HepG2 (cell line): ENCODE results near the gene CAPN10. TPM values are rescaled to one million over a fixed set of nuclear protein-coding genes. Genes with fewer than 3 reads are reported as not detected.

Experiments
- ATAC-seq: fragments of 200-7000 bp; cut with Tn5 transposase; 3 replicates; pipeline ENCODE4 v1.9.1; 2020; ENCODE audit warnings: mild to moderate bottlenecking, moderate library complexity
- BruUV-seq: library from RNA; stranded (reverse); fragments of 400-500 nt; replicated peaks from 2 replicates; lab custom pipeline; 2021; lab: Mats Ljungman, UMichigan
- CTCF ChIA-PET: fragments of 300-600 bp; formaldehyde crosslinking; extraction: SDS; loops from one replicate; lab custom pipeline; 2021; ENCODE audit warnings: low total read pairs, inconsistent platforms, low intra/inter-chr PET ratio; lab: Yijun Ruan, JAX
- POLR2A ChIA-PET: fragments of 350-600 bp; sonication (Branson Sonifier 250); formaldehyde crosslinking; loops from one replicate; lab custom pipeline; 2020; ENCODE audit warnings: antibody characterized with exemption, inconsistent platforms; lab: Yijun Ruan, JAX
- DNase-seq: peaks from one replicate; pipeline ENCODE4 v3.0.0-alpha.2; 2015; ENCODE audit warnings: low spot score
- FAIRE-seq: peaks from 3 replicates; lab custom pipeline; 2011; peaks lifted over from hg19 to GRCh38; lab: Jason Lieb, UNC
- H2AFZ ChIP-seq: one replicate; pipeline ENCODE4 v1.6.1; 2011; ENCODE audit warnings: low read length, inconsistent platforms
- H3K27ac ChIP-seq: fragments of 300-600 bp; 3 replicates; pipeline ENCODE4 v1.8.0; 2011; ENCODE audit warnings: mixed run types, mild to moderate bottlenecking, mixed read lengths, low read length, inconsistent platforms; ENCODE audit not compliant: insufficient read depth; ENCODE audit errors: extremely low read length
- H3K27me3 ChIP-seq, 2 experiments: fragments of 200-600 bp in 1 of 2; 2 replicates in 1 of 2; 3 replicates in 1 of 2; pipeline versions ENCODE4 v1.6.0 to v1.8.0; 2011; ENCODE audit warnings: low read length in 2 of 2, mild to moderate bottlenecking in 2 of 2, moderate library complexity in 2 of 2, inconsistent platforms in 1 of 2; ENCODE audit not compliant: insufficient read depth in 2 of 2, control insufficient read depth in 1 of 2
- H3K36me3 ChIP-seq, 2 experiments: fragments of 200-600 bp in 1 of 2; replicated peaks in 1 of 2; 2 replicates in 1 of 2; 3 replicates in 1 of 2; pipeline versions ENCODE4 v1.5.1 to v1.8.0; 2011; ENCODE audit warnings: low read length in 2 of 2, inconsistent platforms in 1 of 2; ENCODE audit not compliant: insufficient read depth in 2 of 2, control insufficient read depth in 1 of 2
- H3K4me1 ChIP-seq: 2 replicates; pipeline ENCODE4 v1.5.1; 2012; ENCODE audit warnings: low read length, inconsistent platforms; ENCODE audit not compliant: insufficient read depth
- H3K4me2 ChIP-seq: 2 replicates; pipeline ENCODE4 v1.6.0; 2011; ENCODE audit warnings: low read depth, low read length, inconsistent platforms
- H3K4me3 ChIP-seq, 3 experiments: fragments of 200-600 bp in 1 of 3; sonication (generic), shearing (Covaris generic) in 1 of 3; replicated peaks in 1 of 3; 2 replicates each; pipeline ENCODE4 v1.5.1; 2011 to 2016; ENCODE audit warnings: low read length in 3 of 3, inconsistent platforms in 2 of 3, low read depth in 2 of 3, mild to moderate bottlenecking in 2 of 3, control low read depth in 1 of 3, mixed read lengths in 1 of 3; ENCODE audit not compliant: insufficient read depth in 1 of 3
- H3K79me2 ChIP-seq: one replicate; pipeline ENCODE4 v1.6.1; 2011; ENCODE audit warnings: low read length, inconsistent platforms; ENCODE audit not compliant: insufficient read depth
- H3K9ac ChIP-seq: 2 replicates; pipeline ENCODE4 v1.6.0; 2011; ENCODE audit warnings: mild to moderate bottlenecking, low read depth, low read length, inconsistent platforms; ENCODE audit not compliant: insufficient read depth
- H3K9me3 ChIP-seq: 2 replicates; pipeline ENCODE4 v1.5.1; 2012; ENCODE audit warnings: mild to moderate bottlenecking, low read length
- H4K20me1 ChIP-seq: 2 replicates; pipeline ENCODE4 v1.6.0; 2011; ENCODE audit warnings: inconsistent platforms, mild to moderate bottlenecking, low read length, moderate library complexity; ENCODE audit not compliant: insufficient read depth
- EZH2 ChIP-seq: conservative IDR thresholded peaks from 2 replicates; pipeline ENCODE4 v1.6.1; 2012; ENCODE audit warnings: mild to moderate bottlenecking, low read depth, low read length, moderate library complexity
- NONO ChIP-seq, 2 experiments: fragments of 450-650 bp in 1 of 2; sonication (generic) in 1 of 2; formaldehyde crosslinking in 1 of 2; IDR thresholded peaks in 1 of 2; conservative IDR thresholded peaks in 1 of 2; 2 replicates each; pipeline versions ENCODE4 v1.6.1 to v1.8.0; 2017 to 2022; ENCODE audit warnings: mild to moderate bottlenecking in 1 of 2, missing genetic modification reagents in 1 of 2, moderate library complexity in 1 of 2
- TBX3 ChIP-seq: fragments of 450-650 bp; IDR thresholded peaks from 2 replicates; pipeline ENCODE4 v1.6.1; 2017; ENCODE audit warnings: antibody characterized with exemption, mild to moderate bottlenecking, inconsistent platforms, borderline replicate concordance
- TEAD2 ChIP-seq: sonication (generic); formaldehyde crosslinking; IDR thresholded peaks from 2 replicates; pipeline ENCODE4 v1.9.0; 2021; ENCODE audit warnings: missing genetic modification reagents
- THAP11 ChIP-seq: IDR thresholded peaks from 2 replicates; pipeline ENCODE4 v1.6.1; 2016; ENCODE audit warnings: missing biosample characterization, missing genetic modification reagents
- THAP9 ChIP-seq: sonication (generic); formaldehyde crosslinking; IDR thresholded peaks from 2 replicates; pipeline ENCODE4; 2020; ENCODE audit warnings: missing genetic modification reagents, mild to moderate bottlenecking, borderline replicate concordance
- ZFP36 ChIP-seq: fragments of 150-350 bp; IDR thresholded peaks from 2 replicates; pipeline ENCODE4 v1.6.1; 2018; ENCODE audit warnings: borderline replicate concordance, low read length, low read depth; ENCODE audit not compliant: partially characterized antibody
- ZNF101 ChIP-seq: sonication (generic); formaldehyde crosslinking; IDR thresholded peaks from 2 replicates; pipeline ENCODE4 v1.4.0; 2020; ENCODE audit warnings: mild to moderate bottlenecking, low read depth, missing genetic modification reagents, borderline replicate concordance
- ZNF317 ChIP-seq: sonication (generic); formaldehyde crosslinking; IDR thresholded peaks from 2 replicates; pipeline ENCODE4 v1.5.0; 2020; ENCODE audit warnings: mild to moderate bottlenecking, missing genetic modification reagents
- ZNF780A ChIP-seq: sonication (generic); formaldehyde crosslinking; IDR thresholded peaks from 2 replicates; pipeline ENCODE4 v1.8.0; 2022; ENCODE audit warnings: mild to moderate bottlenecking, missing genetic modification reagents, moderate library complexity
- WGBS: methylation state at CpG from one replicate; pipeline ENCODE4 v1.1.6; 2017; ENCODE audit warnings: low lambda C conversion rate; 5-methylcytosine and 5-hydroxymethylcytosine counted together
- in situ Hi-C: cut with HindIII; loops from 2 replicates; pipeline ENCODE4 v1.10.0; 2017; ENCODE audit warnings: low pct_unique_long_range_greater_than_20kb; ENCODE audit not compliant: extremely low pct_ligation_motif_present
- intact Hi-C: fragments of 100-400 bp; cut with micrococcal nuclease; formaldehyde crosslinking; loops from one replicate; pipeline ENCODE4 v1.10.0; 2022; ENCODE audit not compliant: unreplicated experiment
- polyA plus RNA-seq, 8 experiments: library from polyadenylated mRNA; depleted of rRNA in 3 of 8; stranded (reverse) in 7 of 8; unstranded in 1 of 8; fragments of >200 nt; fragmentation: Illumina TruSeq in 4 of 8; extraction: Trizol in 4 of 8; gene quantifications; 2 replicates each; pipeline versions ENCODE4 v1.2.1 to v1.2.3, GENCODE V29; 2011 to 2016; ENCODE audit warnings: low read depth in 4 of 8, missing spikeins in 1 of 8, mixed read lengths in 1 of 8; ENCODE audit not compliant: insufficient read depth in 1 of 8
- total RNA-seq, 5 experiments: library from RNA; depleted of rRNA; stranded (reverse); fragments of >200 nt; fragmentation: Illumina TruSeq; extraction: Trizol; gene quantifications; 2 replicates each; pipeline ENCODE4 v1.2.3, GENCODE V29; 2016; ENCODE audit warnings: low read depth in 1 of 5

CAPN10 gene
- total and polyA plus RNA-seq, 2 of the 13 experiments (the other 11 are each of a cell fraction or from before 2014, with no cell fraction given): 27.6 to 32.4 TPM

GRCh38 chr2:240638512-240639160 is 52.1 kb downstream of the CAPN10 start:
- Histone ChIP-seq H3K79me2 (no peaks in the 10 kb centered on the region), H4K20me1 (no peaks in the 10 kb centered on the region), H2AFZ (no peak overlapping the region), H3K27me3 (peaks cover 23 to 50% of the 10 kb centered on the region in 2 experiments), H3K9ac (no peak overlapping the region), H3K27ac (no peak overlapping the region), H3K36me3 (no peaks in the 10 kb centered on the region), H3K4me3 (no peak overlapping the region), H3K4me2 (no peak overlapping the region; the same call in 1 of the 2 replicates), H3K4me1 (no peaks in the 10 kb centered on the region), H3K9me3 (peaks cover 19% of the 10 kb centered on the region)
- ATAC-seq: peak; percentile 7; the same call in 2 of the 3 replicates
- ChIA-PET POLR2A (no interaction called here), CTCF (no interaction called here)
- DNase-seq: no peak
- no TSS peak for BruUV-seq
- in situ Hi-C loops (no loop called here), intact Hi-C loops (loop anchor here (1.0 kb wide), 1 partner anchor 43 kb away; no protein-coding TSS in a partner anchor)
- no peak for TF ChIP-seq THAP9
- TF ChIP-seq THAP11 (CRISPR knock-in tag): no peak
- peak; percentile 16 for TF ChIP-seq ZFP36
- no peak for TF ChIP-seq TEAD2 (CRISPR knock-in tag)
- TF ChIP-seq ZNF317 (CRISPR knock-in tag): no peak
- TF ChIP-seq ZNF101: no peak
- TF ChIP-seq EZH2: 0 out of 2 replicates have a peak, but pooled peaks have one; percentile 49
- no peak for TF ChIP-seq NONO (IDR thresholded peaks at IDR 0.05)
- no peak for TF ChIP-seq NONO (CRISPR knock-in tag; conservative IDR thresholded peaks at IDR 0.05)
- TF ChIP-seq TBX3: no peak
- TF ChIP-seq ZNF780A (CRISPR knock-in tag): no peak
- 6% methylated on average over 14 of the region's 18 CpGs for WGBS
- FAIRE-seq: no peak
